Right lobe of liver (tissue), 6 donors: ENCODE measurements around the gene DMTF1. TPM values are rescaled to one million over a fixed set of nuclear protein-coding genes. Genes with fewer than 3 reads are reported as not detected.

ENCODE experiments used
- ATAC-seq, 4 donors: fragments of 200-7000 bp; cut with Tn5 transposase; one replicate each; pipeline ENCODE4 v1.9.1; 2020; ENCODE audit warnings: mild to moderate bottlenecking in 4 of 4, moderate library complexity in 4 of 4
- DNase-seq, 3 donors: peaks; one replicate each; pipeline ENCODE4 v3.0.0-alpha.2; 2020
- H3K27ac ChIP-seq, 3 donors: fragments of 200-600 bp; one replicate each; pipeline ENCODE4 v1.8.0; 2022
- H3K27me3 ChIP-seq, 2 donors: fragments of 200-600 bp; one replicate each; pipeline ENCODE4 v1.8.0; 2022
- H3K36me3 ChIP-seq, 4 donors: fragments of 200-600 bp; sonication (generic) in 1 of 4; one replicate each; pipeline versions ENCODE4 v1.5.1 to v1.8.0; 2017 to 2022; ENCODE audit warnings: control low read depth in 1 of 4
- H3K4me1 ChIP-seq, 4 donors: fragments of 200-600 bp; sonication (generic) in 1 of 4; one replicate each; pipeline versions ENCODE4 v1.5.1 to v1.8.0; 2017 to 2022; ENCODE audit warnings: control low read depth in 1 of 4
- H3K4me3 ChIP-seq, 3 donors: fragments of 200-600 bp; one replicate each; pipeline ENCODE4 v1.8.0; 2022
- H3K9me3 ChIP-seq, 4 donors: fragments of 200-600 bp; sonication (generic) in 1 of 4; one replicate each; pipeline versions ENCODE4 v1.5.1 to v1.8.0; 2017 to 2022; ENCODE audit warnings: control low read depth in 1 of 4
- CTCF ChIP-seq, 4 donors: fragments of 200-600 bp in 3 of 4; fragments of 450-650 bp in 1 of 4; IDR thresholded peaks; one replicate each; pipeline versions ENCODE4 v1.5.1 to v1.8.0; 2016 to 2022; ENCODE audit warnings: antibody characterized with exemption in 4 of 4, mild to moderate bottlenecking in 2 of 4
- POLR2A ChIP-seq: fragments of 450-650 bp; IDR thresholded peaks from one replicate; pipeline ENCODE4 v1.6.1; 2017; ENCODE audit warnings: antibody characterized with exemption, mild to moderate bottlenecking
- WGBS: methylation state at CpG from one replicate; pipeline ENCODE4 v1.1.6; 2018; ENCODE audit warnings: low coverage, low lambda C conversion rate; ENCODE audit not compliant: insufficient coverage; ENCODE audit errors: missing lambda C conversion rate; 5-methylcytosine and 5-hydroxymethylcytosine counted together
- intact Hi-C, 2 donors: fragments of 100-400 bp; cut with DNase I; formaldehyde crosslinking; loops; one replicate each; pipeline versions ENCODE4 v1.11.2 to v1.14.1; 2022
- total RNA-seq, 6 experiments: library from RNA; depleted of rRNA in 2 of 6; stranded (reverse); fragments of >200 nt in 2 of 6; fragmentation: NEBNext Ultra II Directional in 3 of 6; extraction: Animal tissue kit (Norgen Biotek cat#: 25700) in 3 of 6; gene quantifications; one replicate each; pipeline versions ENCODE4 v1.1.0 to v1.2.4, GENCODE V29; 2016 to 2023
- donor health status: DM: no; HTN: yes; CAD: no.
- donor health status: DM: no; HTN: no; CAD: no.
- donor health status: DM: no; HTN: no; CAD: no.
- donor health status: DM: no; HTN: yes; CAD: no.
- donor health status: DM: no; HTN: yes; CAD: no.

DMTF1 gene
- total RNA-seq, 6 experiments from 2014 or later: 16.7 to 28.1 (median 22.2) TPM

GRCh38 chr7:87193912-87194311, 41.7 kb downstream of the DMTF1 start:
- Histone ChIP-seq H3K36me3 (peaks cover 4 to 81% (median 46%) of the 10 kb centered on the region in 4 donors), H3K9me3 (no peaks in the 10 kb centered on the region), H3K4me3 (no peak overlapping the region), H3K27ac (no peak overlapping the region), H3K4me1 (no peaks in the 10 kb centered on the region), H3K27me3 (no peaks in the 10 kb centered on the region)
- ATAC-seq: no peak
- intact Hi-C loops: no loop called here
- DNase-seq: no peak
- no peak for TF ChIP-seq POLR2A
- TF ChIP-seq CTCF (IDR thresholded peaks at IDR 0.05): no peak
- WGBS: 78% methylated on average over 1 of the region's 1 CpG

GRCh38 chr7:87199241-87199640, 47.0 kb downstream of the DMTF1 start:
- intact Hi-C loops: no loop called here
- ATAC-seq (no peak), DNase-seq (no peak)
- no peak for TF ChIP-seq CTCF (IDR thresholded peaks at IDR 0.05)
- no peak for TF ChIP-seq POLR2A
- Histone ChIP-seq H3K36me3 (peaks cover 0 to 31% (median 26%) of the 10 kb centered on the region in 4 donors), H3K27ac (no peak overlapping the region), H3K27me3 (no peaks in the 10 kb centered on the region), H3K4me3 (no peak overlapping the region), H3K9me3 (no peaks in the 10 kb centered on the region), H3K4me1 (no peaks in the 10 kb centered on the region)
- WGBS: 90% methylated on average over 1 of the region's 1 CpG

GRCh38 chr7:87199700-87200450, 47.6 kb downstream of the DMTF1 start:
- Histone ChIP-seq H3K4me3 (no peak overlapping the region), H3K27ac (no peak overlapping the region), H3K9me3 (no peaks in the 10 kb centered on the region), H3K36me3 (peaks cover 0 to 24% (median 20%) of the 10 kb centered on the region in 4 donors), H3K27me3 (no peaks in the 10 kb centered on the region), H3K4me1 (no peaks in the 10 kb centered on the region)
- ATAC-seq (peak in 3 of 4 donors; percentile 23 to 41 (median 29)), DNase-seq (no peak)
- WGBS: 70% methylated on average over 6 of the region's 6 CpGs
- TF ChIP-seq CTCF (IDR thresholded peaks at IDR 0.05) (no peak), POLR2A (no peak)
- intact Hi-C loops: no loop called here

GRCh38 chr7:87202208-87202607, 50.0 kb downstream of the DMTF1 start:
- no peaks in the 10 kb centered on the region for H3K9me3 ChIP-seq
- no peak for ATAC-seq
- TF ChIP-seq POLR2A: no peak
- TF ChIP-seq CTCF (IDR thresholded peaks at IDR 0.05): no peak
- H3K27me3 ChIP-seq: no peaks in the 10 kb centered on the region
- peaks cover 0 to 7% (median 2%) of the 10 kb centered on the region in 4 donors for H3K36me3 ChIP-seq
- 90% methylated on average over 1 of the region's 1 CpG for WGBS
- H3K4me1 ChIP-seq: no peaks in the 10 kb centered on the region
- no peak overlapping the region for H3K4me3 ChIP-seq
- no peak for DNase-seq
- intact Hi-C loops: no loop called here
- no peak overlapping the region for H3K27ac ChIP-seq
